HepG2 (cell line): ENCODE data around the gene SELENOM. TPM values are rescaled to one million over a fixed set of nuclear protein-coding genes. Genes with fewer than 3 reads are reported as not detected.

Experiments
- ESRRA ChIP-seq: sonication (generic); formaldehyde crosslinking; IDR thresholded peaks from 2 replicates; pipeline ENCODE4 v1.5.1; 2020; ENCODE audit warnings: mild to moderate bottlenecking, low read depth, missing genetic modification reagents
- FOSL1 ChIP-seq: sonication (generic); formaldehyde crosslinking; IDR thresholded peaks from 2 replicates; pipeline ENCODE4 v1.9.0; 2021; ENCODE audit warnings: missing genetic modification reagents, borderline replicate concordance
- FOXO1 ChIP-seq: sonication (generic); formaldehyde crosslinking; IDR thresholded peaks from 2 replicates; pipeline ENCODE4 v1.4.0; 2020; ENCODE audit warnings: missing genetic modification reagents
- HNRNPL ChIP-seq: fragments of 200-400 bp; formaldehyde crosslinking; IDR thresholded peaks from 2 replicates; pipeline ENCODE4 v1.6.1; 2017; ENCODE audit warnings: mild to moderate bottlenecking, low read depth, low read length
- MIER2 ChIP-seq: IDR thresholded peaks from 2 replicates; pipeline ENCODE4 v1.6.1; 2016; ENCODE audit warnings: missing biosample characterization, missing genetic modification reagents
- NFIB ChIP-seq: sonication (generic); formaldehyde crosslinking; IDR thresholded peaks from 2 replicates; pipeline ENCODE4 v1.9.0; 2021; ENCODE audit warnings: missing genetic modification reagents, mild to moderate bottlenecking, borderline replicate concordance
- SMYD3 ChIP-seq: sonication (generic); formaldehyde crosslinking; IDR thresholded peaks from 2 replicates; pipeline ENCODE4 v1.8.1; 2023; ENCODE audit warnings: mild to moderate bottlenecking, missing genetic modification reagents
- TAF1 ChIP-seq: sonication (generic); formaldehyde crosslinking; IDR thresholded peaks from 2 replicates; pipeline ENCODE4 v1.4.0; 2020; ENCODE audit warnings: missing genetic modification reagents
- TRIM22 ChIP-seq: fragments of 450-650 bp; IDR thresholded peaks from 2 replicates; pipeline ENCODE4 v1.6.1; 2017
- ZFX ChIP-seq: sonication (generic); formaldehyde crosslinking; IDR thresholded peaks from 2 replicates; pipeline ENCODE4 v1.4.0; 2020; ENCODE audit warnings: mild to moderate bottlenecking, low read depth, missing genetic modification reagents, moderate library complexity
- ZNF318 ChIP-seq: sonication (generic); formaldehyde crosslinking; IDR thresholded peaks from 2 replicates; pipeline ENCODE4 v1.4.0; 2020; ENCODE audit warnings: mild to moderate bottlenecking, missing genetic modification reagents
- ZNF326 ChIP-seq: sonication (generic); formaldehyde crosslinking; IDR thresholded peaks from 2 replicates; pipeline ENCODE4 v1.4.0; 2020; ENCODE audit warnings: missing genetic modification reagents, borderline replicate concordance
- ZNF687 ChIP-seq: sonication (generic); formaldehyde crosslinking; IDR thresholded peaks from 2 replicates; pipeline ENCODE4 v1.5.1; 2020; ENCODE audit warnings: mild to moderate bottlenecking, missing genetic modification reagents, moderate library complexity
- polyA plus RNA-seq, 8 experiments: library from polyadenylated mRNA; depleted of rRNA in 3 of 8; stranded (reverse) in 7 of 8; unstranded in 1 of 8; fragments of >200 nt; fragmentation: Illumina TruSeq in 4 of 8; extraction: Trizol in 4 of 8; gene quantifications; 2 replicates each; pipeline versions ENCODE4 v1.2.1 to v1.2.3, GENCODE V29; 2011 to 2016; ENCODE audit warnings: low read depth in 4 of 8, missing spikeins in 1 of 8, mixed read lengths in 1 of 8; ENCODE audit not compliant: insufficient read depth in 1 of 8
- total RNA-seq, 5 experiments: library from RNA; depleted of rRNA; stranded (reverse); fragments of >200 nt; fragmentation: Illumina TruSeq; extraction: Trizol; gene quantifications; 2 replicates each; pipeline ENCODE4 v1.2.3, GENCODE V29; 2016; ENCODE audit warnings: low read depth in 1 of 5

SELENOM gene
- total and polyA plus RNA-seq, 2 of the 13 experiments (the other 11 are each of a cell fraction or from before 2014, with no cell fraction given): 4.1 to 4.3 TPM

- TF ChIP-seq ZNF687 (CRISPR knock-in tag): peak; percentile 42; the same call in 1 of the 2 replicates
- no peak for TF ChIP-seq MIER2
- TF ChIP-seq TRIM22: no peak
- peak; percentile 49; the same call in 1 of the 2 replicates for TF ChIP-seq ZFX (CRISPR knock-in tag)
- no peak for TF ChIP-seq SMYD3 (CRISPR knock-in tag)
- no peak for TF ChIP-seq ZNF318 (CRISPR knock-in tag)
- no peak for TF ChIP-seq NFIB (CRISPR knock-in tag)
- no peak for TF ChIP-seq ESRRA (CRISPR knock-in tag)
- no peak for TF ChIP-seq ZNF326 (CRISPR knock-in tag)
- no peak for TF ChIP-seq TAF1 (CRISPR knock-in tag)
- TF ChIP-seq HNRNPL: 0 out of 2 replicates have a peak, but pooled peaks have one; percentile 34
- no peak for TF ChIP-seq FOSL1
- TF ChIP-seq FOXO1 (CRISPR knock-in tag): no peak
These were observed 17.9 kb downstream of the SELENOM start (continued) for GRCh38 chr22:31089160-31090100.
